Activated T-helper 17 cell treated with anti-CD3 and anti-CD28 coated beads, Interleukin-2, amount 50 U/mL, for 72 hours (primary cell): ENCODE measurements around the gene SNX13. TPM values are rescaled to one million over a fixed set of nuclear protein-coding genes. Genes with fewer than 3 reads are reported as not detected.
"Not testable (repeated sequence)": the region's sequence is repeated elsewhere in the genome, so short reads cannot be mapped to it uniquely, and the experiment has no call there.

Experiments used
- ATAC-seq: fragments of 150-1000 bp; cut with Tn5 transposase; replicated peaks from 2 replicates; pipeline ENCODE4 v1.10.0; 2021; ENCODE audit warnings: mild to moderate bottlenecking, moderate library complexity
- H3K27ac Mint-ChIP-seq: one replicate; pipeline ENCODE4 v1.8.0; 2022; ENCODE audit warnings: mixed read lengths
- H3K27me3 Mint-ChIP-seq: one replicate; pipeline ENCODE4 v1.8.0; 2022; ENCODE audit warnings: mixed read lengths
- H3K36me3 Mint-ChIP-seq: one replicate; pipeline ENCODE4 v1.8.0; 2022; ENCODE audit warnings: low read depth, mild to moderate bottlenecking, mixed read lengths
- H3K4me1 Mint-ChIP-seq: one replicate; pipeline ENCODE4 v1.8.0; 2022; ENCODE audit warnings: mixed read lengths
- H3K4me3 Mint-ChIP-seq: one replicate; pipeline ENCODE4 v1.8.0; 2022; ENCODE audit warnings: mild to moderate bottlenecking, mixed read lengths
- H3K9me3 Mint-ChIP-seq: one replicate; pipeline ENCODE4 v1.8.0; 2022; ENCODE audit warnings: mixed read lengths
- total RNA-seq, 2 donors: library from RNA; stranded (reverse); gene quantifications; one replicate each; pipeline ENCODE4 v1.2.3, GENCODE V29; 2022

Gene SNX13
- total RNA-seq, 2 donors from 2014 or later, result 20.6 to 23.5 TPM

DNA sequence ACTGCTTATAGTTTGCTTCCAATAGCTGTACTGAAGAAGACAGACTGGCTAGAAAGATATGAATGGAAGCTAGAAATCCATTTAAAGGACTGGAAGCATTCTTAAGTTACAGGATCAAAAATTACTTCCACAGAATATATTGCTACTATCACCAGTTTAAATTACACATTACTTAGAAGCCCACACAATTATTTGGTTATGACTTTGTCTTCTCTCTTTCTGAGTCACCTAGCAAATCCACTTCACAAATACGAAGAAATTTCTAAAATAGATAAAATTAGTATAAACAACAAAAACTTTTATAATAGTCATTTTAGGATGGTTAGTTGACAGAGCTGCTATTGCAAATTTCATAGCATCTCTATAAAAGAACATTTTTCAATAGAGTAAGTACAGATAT lies 108.1 kb downstream of the SNX13 start:
- peaks cover 59% of the 10 kb centered on the region for H3K36me3 Mint-ChIP-seq
- ATAC-seq, result peak; percentile 26
- H3K9me3 Mint-ChIP-seq, result no peaks in the 10 kb centered on the region
- H3K4me1 Mint-ChIP-seq, result no peaks in the 10 kb centered on the region
- H3K27me3 Mint-ChIP-seq, result no peaks in the 10 kb centered on the region
- no peak overlapping the region for H3K27ac Mint-ChIP-seq
- H3K4me3 Mint-ChIP-seq, result no peak overlapping the region

DNA sequence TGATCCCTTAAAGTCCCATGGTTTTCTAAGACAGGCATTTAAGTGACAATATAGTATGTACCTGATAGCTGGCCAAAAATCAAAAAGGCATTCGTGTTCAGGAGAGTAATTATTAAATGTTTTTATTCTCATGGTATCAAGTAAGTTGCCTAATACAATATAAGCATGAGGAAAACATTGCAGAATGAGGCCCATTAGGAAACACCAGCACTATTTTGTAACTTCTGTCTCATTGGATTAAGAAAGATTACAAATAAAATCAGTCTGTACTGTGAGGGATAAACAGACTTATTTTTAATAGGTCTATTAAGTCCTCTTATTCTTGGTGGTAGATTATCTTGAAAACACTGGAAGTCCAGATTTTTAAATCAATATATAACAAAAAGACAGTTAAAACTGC lies 110.1 kb downstream of the SNX13 start:
- Mint-ChIP-seq H3K27me3 (no peaks in the 10 kb centered on the region), H3K36me3 (peaks cover 57% of the 10 kb centered on the region), H3K4me3 (no peak overlapping the region), H3K9me3 (no peaks in the 10 kb centered on the region), H3K4me1 (no peaks in the 10 kb centered on the region), H3K27ac (no peak overlapping the region)
- ATAC-seq, result no peak

DNA sequence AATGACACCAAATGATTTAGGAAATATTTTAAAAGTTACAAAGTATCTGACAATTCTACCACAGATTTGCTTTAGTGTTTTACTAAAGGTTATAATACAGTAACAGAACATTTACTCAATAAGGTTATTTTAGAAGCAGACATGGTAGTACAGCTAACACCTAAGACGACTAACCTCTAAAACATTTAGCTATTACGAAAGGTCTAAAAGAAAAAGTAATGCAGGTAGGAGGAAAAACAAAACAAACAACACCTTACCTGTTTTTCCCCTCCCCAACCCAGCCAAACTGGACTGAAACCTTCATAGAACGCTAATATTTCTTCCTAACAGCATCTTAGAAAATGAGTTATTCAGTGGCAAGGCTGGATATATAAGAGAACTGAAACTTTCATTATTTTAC lies 111.3 kb downstream of the SNX13 start:
- Mint-ChIP-seq H3K27ac (no peak overlapping the region), H3K4me3 (no peak overlapping the region), H3K27me3 (no peaks in the 10 kb centered on the region), H3K4me1 (no peaks in the 10 kb centered on the region), H3K9me3 (no peaks in the 10 kb centered on the region), H3K36me3 (peaks cover 60% of the 10 kb centered on the region)
- no peak for ATAC-seq

DNA sequence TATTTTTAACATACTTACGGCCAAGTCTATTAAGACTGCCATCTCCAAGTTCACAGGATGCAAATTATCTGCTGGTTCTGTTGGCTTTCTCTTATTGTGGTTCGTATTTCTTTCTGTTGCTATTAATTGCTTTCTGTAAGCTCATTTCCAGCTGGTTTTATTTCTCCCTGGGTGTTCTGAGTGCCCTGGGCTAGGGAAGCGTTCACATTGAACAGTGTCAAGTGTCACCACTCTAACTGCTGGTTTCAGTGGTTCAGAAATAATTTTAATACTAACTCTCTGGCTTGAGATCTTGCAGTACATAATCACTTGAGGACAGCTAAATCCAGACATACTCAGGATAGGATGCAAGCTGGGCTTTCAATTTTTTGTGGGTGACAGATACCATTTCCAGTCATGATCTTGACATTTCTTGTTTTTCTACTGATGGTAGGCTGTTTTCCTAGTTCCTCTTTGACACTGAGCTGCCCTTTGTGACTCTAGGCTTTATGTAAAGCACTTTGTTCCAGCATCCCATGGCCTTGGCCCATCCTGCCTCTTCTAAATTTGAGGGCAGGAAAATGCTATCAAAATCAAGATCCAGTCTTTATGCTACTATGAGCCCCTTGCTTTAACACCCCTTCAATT lies 117.6 kb downstream of the SNX13 start:
- H3K4me3 Mint-ChIP-seq, result no peak overlapping the region
- no peak overlapping the region for H3K27ac Mint-ChIP-seq
- H3K27me3 Mint-ChIP-seq, result no peaks in the 10 kb centered on the region
- no peak for ATAC-seq
- H3K4me1 Mint-ChIP-seq, result no peaks in the 10 kb centered on the region
- peaks cover 64% of the 10 kb centered on the region for H3K36me3 Mint-ChIP-seq
- H3K9me3 Mint-ChIP-seq, result no peaks in the 10 kb centered on the region

GRCh38 chr7:17816903-17817302 lies 123.4 kb downstream of the SNX13 start:
- H3K27me3 Mint-ChIP-seq, result no peaks in the 10 kb centered on the region
- H3K4me1 Mint-ChIP-seq, result no peaks in the 10 kb centered on the region
- no peak overlapping the region for H3K27ac Mint-ChIP-seq
- peaks cover 5% of the 10 kb centered on the region for H3K9me3 Mint-ChIP-seq
- no peak overlapping the region for H3K4me3 Mint-ChIP-seq
- no peak for ATAC-seq
- peaks cover 70% of the 10 kb centered on the region for H3K36me3 Mint-ChIP-seq

DNA sequence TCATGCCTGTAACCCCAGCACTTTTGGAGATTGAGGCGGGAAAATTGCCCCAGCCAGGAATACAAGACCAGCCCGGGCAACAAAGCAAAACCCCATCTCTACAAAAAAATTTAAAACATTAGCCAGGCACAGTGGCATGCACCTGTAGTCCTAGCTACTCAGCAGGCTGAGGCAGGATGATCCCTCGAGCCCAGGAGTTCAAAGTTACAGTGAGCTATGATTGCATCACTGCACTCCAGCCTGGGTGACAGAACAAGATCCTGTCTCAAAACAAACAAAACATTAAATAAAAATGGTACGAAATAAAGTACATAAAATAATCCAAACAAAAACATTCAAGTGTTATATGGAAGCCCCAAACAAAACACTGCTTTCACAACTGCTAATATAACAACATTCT lies 125.0 kb downstream of the SNX13 start:
- peaks cover 74% of the 10 kb centered on the region for H3K36me3 Mint-ChIP-seq
- ATAC-seq, result no peak
- H3K27ac Mint-ChIP-seq, result no peak overlapping the region
- H3K4me3 Mint-ChIP-seq, result no peak overlapping the region
- peaks cover 5% of the 10 kb centered on the region for H3K9me3 Mint-ChIP-seq
- no peaks in the 10 kb centered on the region for H3K4me1 Mint-ChIP-seq
- H3K27me3 Mint-ChIP-seq, result no peaks in the 10 kb centered on the region

GRCh38 chr7:17814058-17814457 lies 126.2 kb downstream of the SNX13 start:
- H3K4me3 Mint-ChIP-seq, result no peak overlapping the region
- no peak for ATAC-seq
- H3K4me1 Mint-ChIP-seq, result peaks cover 5% of the 10 kb centered on the region
- peaks cover 86% of the 10 kb centered on the region for H3K36me3 Mint-ChIP-seq
- H3K9me3 Mint-ChIP-seq, result peaks cover 5% of the 10 kb centered on the region
- H3K27ac Mint-ChIP-seq, result no peak overlapping the region
- no peaks in the 10 kb centered on the region for H3K27me3 Mint-ChIP-seq

- H3K27ac Mint-ChIP-seq, H3K4me3 Mint-ChIP-seq, ATAC-seq, H3K27me3 Mint-ChIP-seq, H3K9me3 Mint-ChIP-seq, H3K4me1 Mint-ChIP-seq: not testable (repeated sequence)
- H3K36me3 Mint-ChIP-seq, result peaks cover 72% of the 10 kb centered on the region
Observed at GRCh38 chr7:17809215-17809614, 131.1 kb downstream of the SNX13 start.

DNA sequence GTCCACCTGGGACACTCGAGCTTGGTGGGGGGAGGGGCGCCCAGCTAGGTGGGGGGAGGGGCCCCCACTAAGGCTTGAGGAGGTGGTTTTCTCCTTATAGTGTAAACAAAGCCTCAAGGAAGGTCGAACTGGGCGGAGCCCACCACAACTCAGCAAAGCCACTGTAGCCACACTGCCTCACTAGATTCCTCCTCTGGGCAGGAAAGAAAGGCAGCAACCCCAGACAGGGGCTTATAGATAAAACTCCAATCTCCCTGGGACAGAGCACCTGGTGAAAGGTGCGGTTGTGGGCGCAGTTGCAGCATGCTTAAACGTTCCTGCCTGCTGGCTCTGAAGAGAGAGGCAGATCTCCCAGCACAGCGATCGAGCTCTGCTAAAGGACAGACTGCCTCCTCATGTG lies 133.1 kb downstream of the SNX13 start:
- Mint-ChIP-seq H3K36me3 (peaks cover 75% of the 10 kb centered on the region), H3K27ac (no peak overlapping the region), H3K27me3 (no peaks in the 10 kb centered on the region), H3K9me3 (no peaks in the 10 kb centered on the region), H3K4me1 (peaks cover 5% of the 10 kb centered on the region), H3K4me3 (no peak overlapping the region)
- ATAC-seq, result no peak

- no peak for ATAC-seq
- H3K36me3 Mint-ChIP-seq, result peaks cover 75% of the 10 kb centered on the region
- H3K27ac Mint-ChIP-seq, result no peak overlapping the region
- H3K9me3 Mint-ChIP-seq, result no peaks in the 10 kb centered on the region
- no peak overlapping the region for H3K4me3 Mint-ChIP-seq
- no peaks in the 10 kb centered on the region for H3K27me3 Mint-ChIP-seq
- peaks cover 5% of the 10 kb centered on the region for H3K4me1 Mint-ChIP-seq
Observed at GRCh38 chr7:17806631-17807030, 133.7 kb downstream of the SNX13 start.

DNA sequence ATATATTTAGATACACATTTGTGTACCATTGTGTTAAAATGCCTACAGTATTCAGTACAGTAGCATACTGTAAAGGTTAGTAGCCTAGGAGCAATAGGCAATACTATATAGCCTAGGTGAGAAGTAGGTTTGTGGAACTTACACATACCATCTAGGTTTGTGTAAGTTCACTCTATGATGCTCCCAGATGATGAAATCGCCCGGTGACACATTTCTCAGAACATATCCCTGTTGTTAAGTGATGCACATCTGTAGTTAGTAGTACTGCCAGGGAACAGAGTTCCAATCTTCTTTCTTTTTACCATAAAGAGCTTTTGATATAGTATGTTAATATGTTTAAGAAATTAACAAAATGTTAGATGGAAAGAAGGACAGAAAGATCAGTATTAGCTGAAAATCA lies 138.2 kb downstream of the SNX13 start:
- ATAC-seq, result no peak
- Mint-ChIP-seq H3K27ac (no peak overlapping the region), H3K9me3 (no peaks in the 10 kb centered on the region), H3K27me3 (no peaks in the 10 kb centered on the region), H3K4me1 (no peaks in the 10 kb centered on the region), H3K4me3 (no peak overlapping the region), H3K36me3 (peaks cover 87% of the 10 kb centered on the region)

DNA sequence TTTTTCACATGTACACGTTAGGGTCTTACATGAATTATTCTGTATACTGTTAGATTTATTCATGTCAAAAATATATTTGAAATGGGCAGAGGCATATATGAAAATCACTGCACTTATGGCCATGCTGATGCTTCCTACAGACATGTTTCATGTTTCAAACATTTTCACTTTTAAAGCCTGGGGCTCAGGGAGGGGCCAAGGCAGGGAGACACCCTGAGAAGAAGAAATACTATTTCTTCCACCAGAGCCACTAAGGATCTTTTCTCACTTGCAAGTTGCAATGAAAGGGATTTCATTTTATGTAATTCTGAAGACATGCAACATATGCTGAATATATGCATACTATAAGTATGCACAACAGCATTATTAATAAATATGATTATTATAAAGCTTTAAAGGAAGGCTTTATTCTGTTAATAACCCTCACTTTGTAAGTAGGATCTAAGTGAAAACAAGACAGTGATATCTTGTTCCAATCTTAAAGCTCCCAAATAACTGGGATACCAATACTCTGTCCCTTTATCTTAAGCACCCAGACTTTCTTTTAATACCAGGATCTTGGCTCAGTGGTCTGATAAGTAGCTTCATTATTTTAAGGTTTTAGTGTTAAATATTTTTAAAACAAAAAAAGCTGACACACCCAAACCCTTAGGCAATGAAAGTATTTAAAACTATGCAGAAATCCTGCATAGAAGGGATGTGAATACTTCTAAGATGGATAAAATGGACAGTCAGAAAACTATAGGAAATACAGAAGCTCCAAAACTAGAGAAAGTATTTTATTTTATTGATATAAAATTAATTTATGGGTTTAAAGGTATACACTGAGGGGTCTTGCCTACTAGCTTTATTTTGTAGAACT lies 148.0 kb downstream of the SNX13 start:
- H3K9me3 Mint-ChIP-seq, result no peaks in the 10 kb centered on the region
- no peak overlapping the region for H3K4me3 Mint-ChIP-seq
- peaks cover 52% of the 10 kb centered on the region for H3K36me3 Mint-ChIP-seq
- H3K4me1 Mint-ChIP-seq, result no peaks in the 10 kb centered on the region
- H3K27ac Mint-ChIP-seq, result no peak overlapping the region
- no peak for ATAC-seq
- H3K27me3 Mint-ChIP-seq, result no peaks in the 10 kb centered on the region

- Mint-ChIP-seq H3K4me1 (peaks cover 4% of the 10 kb centered on the region), H3K9me3 (no peaks in the 10 kb centered on the region), H3K4me3 (no peak overlapping the region), H3K27ac (peak overlapping the region; percentile 66), H3K27me3 (no peaks in the 10 kb centered on the region), H3K36me3 (peaks cover 11% of the 10 kb centered on the region)
- no peak for ATAC-seq
Observed at GRCh38 chr7:17787257-17787656, 153.0 kb downstream of the SNX13 start.

- H3K27me3 Mint-ChIP-seq, result no peaks in the 10 kb centered on the region
- no peaks in the 10 kb centered on the region for H3K9me3 Mint-ChIP-seq
- H3K27ac Mint-ChIP-seq, result no peak overlapping the region
- ATAC-seq, result no peak
- peaks cover 4% of the 10 kb centered on the region for H3K4me1 Mint-ChIP-seq
- no peak overlapping the region for H3K4me3 Mint-ChIP-seq
- peaks cover 11% of the 10 kb centered on the region for H3K36me3 Mint-ChIP-seq
Observed at GRCh38 chr7:17786314-17786852, 153.9 kb downstream of the SNX13 start.

GRCh38 chr7:17782216-17782549 lies 158.1 kb downstream of the SNX13 start:
- no peak for ATAC-seq
- H3K27me3 Mint-ChIP-seq, result no peaks in the 10 kb centered on the region
- no peak overlapping the region for H3K4me3 Mint-ChIP-seq
- H3K4me1 Mint-ChIP-seq, result peaks cover 4% of the 10 kb centered on the region
- no peaks in the 10 kb centered on the region for H3K9me3 Mint-ChIP-seq
- H3K27ac Mint-ChIP-seq, result no peak overlapping the region
- H3K36me3 Mint-ChIP-seq, result no peaks in the 10 kb centered on the region
